GM19035 (cell line): Measurements from ENCODE around the gene CCDC187.

Source experiments
- ATAC-seq: cut with Tn5 transposase; IDR thresholded peaks from one replicate; pipeline ENCODE4 v1.9.1; 2021; ENCODE audit not compliant: unreplicated experiment

The CCDC187 gene

DNA sequence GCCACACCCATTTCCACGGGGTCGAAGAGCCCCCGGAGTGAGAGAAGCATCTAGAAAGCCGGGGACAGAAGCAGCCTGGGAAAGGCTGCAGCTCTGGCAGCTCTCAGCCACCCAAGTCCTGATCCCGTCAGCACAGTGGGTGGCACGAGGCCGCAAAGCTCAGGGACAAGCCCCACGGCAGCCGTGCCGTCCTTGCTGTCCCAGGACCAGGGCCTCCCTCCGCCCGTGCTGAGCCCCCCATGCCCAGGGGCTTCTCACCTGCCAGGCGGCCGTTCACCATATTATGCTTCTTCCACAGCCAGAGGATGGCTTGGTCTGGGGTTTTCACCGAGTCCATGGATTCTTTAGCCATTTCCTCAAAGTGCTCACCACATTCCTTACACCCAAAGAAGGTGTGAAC is 92.9 kb downstream of the CCDC187 start:
- no peak for ATAC-seq

DNA sequence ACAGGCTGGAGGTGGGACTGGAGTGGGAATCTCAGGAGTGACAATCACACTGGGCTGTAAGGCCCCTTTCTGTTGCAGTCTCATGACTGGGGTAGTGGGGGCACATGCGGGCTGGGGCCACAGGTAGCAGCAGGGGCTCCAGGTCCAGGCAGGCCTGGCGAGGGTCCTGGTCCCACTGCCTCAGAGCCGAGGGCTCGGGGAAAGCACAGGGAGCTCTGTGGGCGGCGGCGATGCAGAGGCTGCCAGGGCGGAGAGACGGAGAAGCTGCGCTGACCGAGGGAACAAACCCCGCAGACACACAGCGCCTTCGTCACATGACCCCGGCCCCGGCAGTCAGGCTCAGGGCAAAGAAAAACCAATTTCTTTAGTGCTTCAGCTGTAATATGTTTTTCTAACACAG is 93.6 kb downstream of the CCDC187 start:
- no peak for ATAC-seq

DNA sequence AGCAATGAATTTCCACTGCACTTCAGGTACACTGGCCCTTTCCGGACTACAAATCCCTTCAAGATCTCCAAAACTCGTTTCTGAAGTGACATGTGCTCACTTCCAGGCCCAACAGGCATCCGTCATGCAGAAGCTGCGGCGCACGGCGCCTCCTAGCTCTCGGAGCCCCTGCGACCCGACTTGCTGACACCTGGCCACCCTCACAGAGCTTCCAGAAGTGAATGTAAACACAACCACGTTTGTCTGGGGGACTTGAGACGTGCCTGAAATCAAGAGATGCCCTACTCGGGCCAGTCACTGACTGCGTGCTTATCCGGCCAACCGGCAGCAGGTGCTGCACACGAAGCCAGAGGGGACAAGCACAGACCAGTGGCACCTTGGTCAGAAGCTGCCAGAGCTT is 94.1 kb downstream of the CCDC187 start:
- no peak for ATAC-seq

DNA sequence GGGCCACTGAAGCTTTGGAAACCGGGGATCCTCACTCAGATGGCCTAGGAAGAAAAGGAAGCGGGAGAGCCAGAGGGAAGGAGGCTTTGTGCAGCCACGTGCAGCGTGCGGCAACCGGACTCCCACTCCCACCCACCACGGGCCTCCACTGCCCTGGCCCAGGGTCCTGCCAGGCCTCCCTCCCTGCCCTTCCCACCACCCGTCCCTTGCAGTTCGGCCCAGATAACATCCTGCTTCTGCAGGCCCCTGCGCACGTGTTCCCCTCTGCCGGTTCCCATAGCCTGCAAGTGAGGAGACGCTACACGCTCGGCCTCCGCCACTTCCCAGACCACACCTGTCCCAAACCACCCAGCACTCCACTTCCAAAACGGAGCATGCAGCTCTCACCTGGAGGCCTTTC is 94.7 kb downstream of the CCDC187 start:
- no peak for ATAC-seq

DNA sequence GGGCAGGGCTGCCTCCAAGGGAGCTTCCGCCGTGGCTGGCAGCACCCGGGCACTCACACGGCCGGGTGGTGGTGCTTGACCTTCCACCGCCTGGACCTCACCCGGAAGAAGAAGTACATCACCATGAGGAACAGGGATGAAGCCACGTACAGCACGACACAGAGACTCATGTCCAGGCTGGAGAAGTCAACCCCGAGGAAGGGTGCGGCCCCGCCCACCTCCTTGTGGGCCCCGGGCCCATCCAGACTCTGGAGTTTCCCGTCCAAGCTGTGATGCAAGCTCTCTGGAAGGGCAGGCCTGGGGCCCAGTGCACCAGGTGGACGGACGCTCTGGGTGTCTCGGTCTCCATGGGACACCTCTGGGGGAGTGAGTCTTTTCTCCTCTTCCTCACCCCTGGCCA is 95.2 kb downstream of the CCDC187 start:
- no peak for ATAC-seq

DNA sequence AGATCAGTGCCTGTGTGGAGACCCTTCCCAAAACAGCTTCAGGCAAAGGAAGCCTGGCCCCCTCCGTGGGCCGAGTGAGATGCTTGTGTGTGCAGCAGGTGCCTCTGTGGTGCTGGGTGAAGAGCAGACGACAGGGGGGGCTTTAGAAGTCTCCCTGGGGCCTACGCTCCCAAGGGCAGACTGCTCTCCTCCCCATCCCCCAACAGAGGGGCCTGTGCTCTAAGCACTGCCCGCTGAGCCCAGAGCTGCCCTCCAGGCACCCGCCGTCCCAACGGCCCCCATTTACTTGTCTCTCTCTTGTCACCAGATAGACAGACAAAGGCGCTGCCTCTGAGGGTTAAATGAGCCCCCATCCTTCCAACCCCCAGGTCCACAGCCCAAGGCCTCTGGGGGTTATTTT is 96.3 kb downstream of the CCDC187 start:
- ATAC-seq: no peak

DNA sequence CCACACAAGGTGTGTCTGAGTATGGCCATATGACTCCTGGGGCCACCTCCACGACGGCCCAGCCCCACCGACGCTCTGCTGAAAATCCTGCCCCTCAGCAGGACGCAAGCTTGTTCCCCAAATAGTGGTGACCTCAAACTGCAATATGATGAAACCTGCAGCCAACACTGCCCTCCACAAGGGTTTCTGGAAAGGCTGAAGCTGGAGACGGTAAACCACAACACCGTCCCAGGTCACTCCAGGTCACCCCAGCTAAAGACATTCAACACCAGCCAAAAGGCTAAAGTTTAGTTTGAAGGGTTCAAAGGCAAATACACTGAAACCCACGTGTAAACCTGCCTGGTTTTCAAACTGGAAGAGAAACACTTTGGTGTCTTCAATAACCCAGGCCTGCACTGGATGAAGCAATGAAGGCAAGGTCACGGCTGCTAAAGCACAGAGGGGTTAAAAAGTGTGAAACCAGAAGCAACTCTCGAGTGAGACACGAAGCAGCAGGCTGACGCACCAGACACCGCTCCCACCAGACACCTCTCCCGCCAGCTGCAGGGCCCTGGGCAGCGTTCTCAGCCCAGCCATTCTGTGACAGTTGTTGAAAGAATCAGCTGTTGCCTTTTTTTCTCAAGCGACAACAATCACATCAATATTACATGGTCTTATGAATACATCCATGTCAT is 97.2 kb downstream of the CCDC187 start:
- no peak for ATAC-seq

DNA sequence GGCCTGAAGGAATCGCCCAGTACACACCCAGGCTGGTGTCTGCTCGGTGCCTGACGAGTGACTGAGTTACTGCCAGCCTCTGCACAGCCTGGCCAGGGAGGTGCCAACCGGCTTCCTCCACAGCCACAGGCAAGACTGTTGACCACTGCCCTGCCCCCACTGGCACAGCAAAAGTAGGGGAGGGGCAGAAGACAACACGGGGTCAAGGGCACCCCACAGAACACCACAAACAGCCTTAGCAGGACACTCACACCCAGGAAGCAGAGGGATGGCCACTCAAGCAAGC is 98.2 kb downstream of the CCDC187 start:
- no peak for ATAC-seq

DNA sequence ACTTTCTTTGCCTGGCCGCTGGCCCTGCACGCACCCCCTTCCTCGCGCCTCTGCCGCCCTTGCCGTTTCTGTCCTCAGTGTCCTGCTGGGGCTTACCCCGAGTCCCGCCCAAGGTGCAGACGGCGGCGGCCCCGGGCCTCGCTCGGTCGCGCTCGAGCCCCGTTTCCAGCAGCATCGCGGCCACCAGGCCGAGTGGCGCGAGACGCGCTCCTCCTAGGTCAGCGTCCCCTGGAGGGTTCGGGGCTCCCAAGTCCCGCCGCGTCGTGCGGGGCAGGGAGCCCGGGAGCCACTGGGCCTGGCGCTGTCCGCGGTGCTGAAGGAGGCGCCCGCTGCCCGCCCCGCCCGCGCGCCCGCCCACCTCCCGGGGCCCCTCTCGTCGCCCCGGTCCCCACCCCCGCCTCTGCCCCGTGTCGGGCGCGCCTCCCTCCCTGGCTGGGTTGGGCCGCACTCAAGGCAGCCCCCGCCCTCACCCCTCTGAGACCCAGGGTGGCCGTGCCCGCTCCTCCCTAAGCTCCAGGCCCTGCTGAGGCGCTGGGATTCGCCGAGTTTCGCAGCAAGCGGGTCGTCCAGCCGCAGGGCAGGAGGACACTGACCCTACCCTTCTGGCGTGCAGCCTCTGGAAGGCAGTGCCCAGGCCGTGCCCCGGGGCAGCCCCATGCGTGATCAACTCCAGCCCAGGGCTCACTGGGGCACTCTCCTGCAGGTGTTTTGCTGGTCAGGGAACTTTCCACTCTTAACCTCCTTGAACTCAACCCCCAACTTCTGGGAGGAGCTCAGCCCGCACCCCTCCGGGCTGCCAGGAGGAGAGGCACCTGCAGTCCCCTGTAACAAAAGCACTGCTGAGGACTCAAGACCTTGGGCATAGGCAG is 98.8 kb downstream of the CCDC187 start, which contains the start of gene LHX3:
Gene LHX3 (minus strand): TSS at position 291 of the 869 bp plus-strand sequence. CDS start 116 bp downstream, at position 175.
- ATAC-seq: no peak

DNA sequence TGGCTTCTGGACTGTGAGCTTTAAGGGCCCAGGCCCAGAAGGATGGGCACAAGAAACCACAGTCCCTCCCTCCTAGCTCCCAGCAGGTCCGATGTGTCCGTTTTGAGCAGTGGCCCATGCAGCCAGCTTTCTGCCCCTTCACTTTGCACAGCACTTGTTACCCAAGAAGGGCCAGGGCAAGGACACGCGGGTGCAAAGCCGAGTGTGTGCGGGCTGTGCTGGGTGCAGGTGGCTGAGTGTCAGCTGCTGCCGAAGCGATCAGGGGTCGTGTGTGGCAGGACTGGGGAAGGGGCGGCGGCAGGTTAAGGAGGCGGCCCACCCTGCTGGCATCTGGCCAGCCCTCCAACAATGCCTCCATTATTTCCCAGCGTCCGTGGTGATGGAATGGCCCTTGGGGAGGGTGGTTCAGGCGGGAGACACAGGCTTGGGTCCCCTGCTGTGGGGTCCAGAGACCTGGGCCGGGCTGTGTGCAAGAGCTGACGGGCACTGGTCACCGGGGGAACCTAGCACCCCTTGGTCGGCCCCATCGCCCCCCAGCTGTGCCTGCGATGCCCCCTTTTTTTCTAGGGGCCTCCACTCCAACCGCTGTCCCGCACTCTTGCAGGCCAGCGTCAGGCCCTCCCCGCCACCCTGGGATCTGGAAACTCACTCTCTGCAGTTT is 99.6 kb downstream of the CCDC187 start:
- ATAC-seq: no peak

DNA sequence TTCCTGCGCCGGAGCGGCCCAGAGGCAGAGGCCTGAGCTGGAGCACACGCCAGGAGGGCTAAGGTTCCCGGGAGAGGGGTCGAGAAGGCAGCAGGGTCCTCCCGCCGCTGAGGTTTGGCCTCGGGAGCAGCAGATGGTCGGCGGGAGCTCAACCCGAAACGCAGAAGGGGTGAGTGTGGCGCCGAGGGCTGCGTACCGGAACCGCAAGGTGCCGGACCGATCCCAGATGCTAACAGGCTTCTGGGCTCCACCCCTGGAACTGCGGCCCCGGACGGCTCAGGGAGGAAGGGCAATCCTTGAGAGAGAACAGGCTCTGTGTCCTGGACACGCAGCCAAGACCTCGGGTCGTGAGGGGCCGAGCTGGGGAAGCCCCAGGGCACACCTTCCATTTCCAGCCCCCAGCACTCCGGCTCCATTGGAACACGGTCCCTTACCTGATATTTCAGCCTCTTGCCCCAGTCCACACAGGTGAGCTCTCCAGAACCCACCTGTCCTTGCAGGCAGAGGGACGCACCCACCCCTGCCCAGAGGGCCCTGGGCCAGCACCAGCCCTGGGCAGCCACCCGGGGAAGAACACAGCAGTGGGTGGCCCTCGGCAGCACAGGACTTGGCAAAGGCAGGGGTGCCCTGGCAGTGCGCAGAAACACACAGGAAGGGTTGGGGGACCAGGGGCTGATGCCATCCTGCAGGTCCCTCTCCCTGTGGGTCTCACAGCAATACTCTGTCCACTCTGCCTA is 100.3 kb downstream of the CCDC187 start:
- ATAC-seq: no peak

DNA sequence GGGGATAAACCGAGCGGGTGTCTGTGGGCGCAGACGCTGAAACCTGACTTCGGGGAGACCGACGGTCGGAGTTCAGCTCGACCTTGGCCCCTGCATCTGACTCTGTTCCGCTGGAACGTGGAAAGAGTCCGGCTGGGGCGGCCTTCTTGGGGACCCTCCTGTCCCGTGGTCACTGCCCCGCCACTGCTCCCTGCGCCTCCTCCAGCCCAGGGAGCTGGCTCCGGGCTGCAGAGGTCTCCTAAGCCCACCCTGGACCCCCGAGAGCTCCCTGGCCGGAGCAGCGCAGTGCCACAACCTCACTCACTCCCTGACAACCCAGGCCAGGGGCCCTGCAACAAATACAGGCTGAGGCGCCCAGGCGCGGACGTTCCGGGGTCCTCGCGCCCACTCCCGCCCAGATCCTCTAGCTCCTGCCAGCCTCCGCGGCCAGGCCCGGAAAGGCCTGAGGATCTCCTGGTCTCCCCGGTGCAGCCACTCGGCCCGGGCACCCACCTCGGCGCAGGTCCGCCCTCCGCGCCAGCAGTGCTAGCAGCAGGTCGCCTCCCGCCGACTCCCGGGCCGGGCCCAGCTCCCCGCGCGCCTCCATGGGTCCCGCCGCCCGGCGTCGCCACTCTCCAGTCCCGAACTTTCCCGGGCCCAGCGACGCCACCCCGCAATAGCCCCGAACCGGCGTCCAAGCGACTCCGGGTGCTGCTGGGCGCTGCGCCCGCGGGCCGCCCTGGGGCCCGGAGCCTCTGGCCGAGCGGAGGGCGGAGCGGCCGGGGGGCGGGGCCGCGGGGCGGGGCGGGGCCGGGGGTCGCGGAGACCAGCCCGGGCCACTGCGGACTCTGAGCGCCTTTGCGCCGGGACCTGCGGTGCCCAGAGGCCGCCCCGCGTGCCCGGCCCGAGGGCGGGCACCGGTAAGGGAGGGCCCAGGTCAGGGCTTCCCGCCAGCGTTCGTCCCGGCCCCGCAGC is 101.2 kb downstream of the CCDC187 start:
- no peak for ATAC-seq

DNA sequence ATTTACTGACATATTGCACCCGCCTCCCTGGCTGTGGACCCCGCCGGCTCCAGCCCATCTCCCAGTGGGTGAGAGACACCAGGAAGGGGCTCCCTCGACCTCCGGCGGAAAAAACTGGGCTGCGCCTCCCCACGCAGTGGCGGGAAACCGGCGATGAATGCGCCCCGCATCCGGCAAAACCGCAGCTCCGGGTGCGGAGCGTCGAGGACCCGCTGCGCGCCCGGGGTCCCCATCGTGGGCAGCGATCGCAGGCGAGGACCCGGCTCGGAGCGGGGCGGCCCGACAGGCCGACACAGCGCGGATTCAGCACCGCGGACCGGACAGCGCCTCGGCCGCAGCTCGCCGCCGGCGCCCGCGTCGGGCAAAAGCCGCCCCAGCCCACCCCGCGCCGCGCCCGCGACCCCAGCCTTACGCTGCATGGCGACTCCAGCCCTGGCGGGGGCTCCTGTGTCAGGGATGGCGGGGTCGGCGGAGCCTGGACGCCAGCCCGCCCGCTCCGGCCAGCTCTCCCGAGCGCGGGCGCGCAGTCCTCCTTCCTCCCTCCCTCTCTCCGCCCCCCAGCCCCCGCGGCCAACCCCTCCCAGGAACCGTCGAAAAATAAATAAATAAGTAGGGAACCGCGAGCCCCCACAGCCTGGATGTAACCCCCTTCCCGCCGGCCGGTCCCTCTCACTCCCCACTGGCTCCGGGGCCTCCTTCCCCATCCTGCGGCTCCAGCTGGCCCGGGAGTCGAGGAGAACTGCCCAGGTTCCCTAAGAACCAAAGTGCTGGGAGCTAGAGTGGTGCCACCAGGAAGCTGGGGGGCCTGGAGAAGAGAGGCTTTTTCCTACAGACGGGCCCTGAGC is 102.1 kb downstream of the CCDC187 start:
- no peak for ATAC-seq

DNA sequence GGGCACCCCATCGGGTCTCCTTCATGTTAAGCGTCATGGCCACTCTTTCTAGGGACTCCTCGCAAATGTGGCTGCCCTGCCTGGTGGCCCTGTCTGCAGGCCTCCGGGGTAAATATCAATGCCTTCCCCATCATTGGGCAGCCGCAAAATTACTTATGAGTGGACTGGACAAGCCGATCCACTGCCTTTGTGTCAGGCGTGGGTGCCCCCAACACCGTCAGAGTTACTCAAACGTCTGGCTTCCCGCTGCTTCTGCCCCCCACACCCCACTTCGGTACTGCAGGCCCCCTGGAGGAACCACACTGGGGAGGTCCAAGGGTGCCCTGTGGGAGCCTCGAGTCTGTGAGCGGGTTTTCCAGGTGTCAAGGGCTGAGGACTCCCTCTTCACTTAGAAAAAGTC is 102.7 kb downstream of the CCDC187 start:
- ATAC-seq: no peak

DNA sequence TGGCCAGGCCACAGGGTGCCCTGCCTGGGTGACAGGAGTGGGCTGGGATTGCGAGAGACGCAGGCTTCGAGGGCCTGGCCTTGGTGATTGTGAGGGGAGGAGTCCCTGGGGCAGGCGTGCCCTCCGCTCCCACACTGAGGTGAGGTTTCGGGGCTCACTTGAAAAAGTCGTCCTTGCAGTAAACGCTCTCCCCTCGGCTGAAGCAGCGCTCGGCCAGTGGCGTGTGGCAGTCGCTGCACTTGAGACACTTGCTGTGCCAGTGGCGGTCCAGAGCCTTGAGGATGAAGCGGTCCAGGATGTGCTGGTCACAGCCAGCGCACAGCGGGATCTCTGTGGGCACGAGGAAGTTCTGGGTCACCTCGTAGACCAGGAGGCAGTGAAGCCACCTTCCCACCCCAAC is 103.5 kb downstream of the CCDC187 start:
- no peak for ATAC-seq
